ENCODE measurements around the gene RAD51B.

RAD51B gene

GRCh38 chr14:68604361-68604730 is 784.8 kb downstream of the RAD51B start:
- ChIA-PET CTCF (no interaction called here), POLR2A (no interaction called here)
- TF ChIP-seq PRDM6 (tag by site-specific recombination; IDR thresholded peaks at IDR 0.05) (no peak), ZNF280D (tag by site-specific recombination; IDR thresholded peaks at IDR 0.05) (no peak), ZFP41 (tag by site-specific recombination; IDR thresholded peaks at IDR 0.05; ENCODE audit: borderline replicate concordance) (no peak), ZNF292 (tag by site-specific recombination; IDR thresholded peaks at IDR 0.05; ENCODE audit: borderline replicate concordance, low read depth) (no peak), INSM2 (tag by site-specific recombination; IDR thresholded peaks at IDR 0.05) (no peak), ZNF350 (tag by site-specific recombination; IDR thresholded peaks at IDR 0.05) (no peak), ZNF223 (tag by site-specific recombination; IDR thresholded peaks at IDR 0.05) (no peak), MEIS1 (CRISPR knock-in tag; IDR thresholded peaks at IDR 0.05; ENCODE audit: borderline replicate concordance) (no peak), ZFP37 (tag by site-specific recombination; IDR thresholded peaks at IDR 0.05) (no peak), GLI2 (tag by site-specific recombination; IDR thresholded peaks at IDR 0.05; ENCODE audit: borderline replicate concordance, low read depth) (no peak)
- Histone ChIP-seq H3K27ac (ENCODE audit: extremely low read depth, low read depth, low read length) (no peak overlapping the region), H3K9me3 (ENCODE audit: control insufficient read depth, insufficient read depth, low read depth, low read length) (no peaks in the 10 kb centered on the region), H3K4me1 (ENCODE audit: control insufficient read depth, insufficient read depth, low read length) (peaks cover 18% of the 10 kb centered on the region), H3K4me3 (ENCODE audit: low read depth, low read length) (no peak overlapping the region), H3K36me3 (ENCODE audit: control insufficient read depth in 2 of 2, insufficient read depth in 1 of 2, low read length in 2 of 2) (no peaks in the 10 kb centered on the region)

- Histone ChIP-seq H3K4me3 (ENCODE audit: low read depth, low read length) (no peak overlapping the region), H3K4me1 (ENCODE audit: control insufficient read depth, insufficient read depth, low read length) (peaks cover 18% of the 10 kb centered on the region), H3K9me3 (ENCODE audit: control insufficient read depth, insufficient read depth, low read depth, low read length) (no peaks in the 10 kb centered on the region), H3K36me3 (ENCODE audit: control insufficient read depth in 2 of 2, insufficient read depth in 1 of 2, low read length in 2 of 2) (no peaks in the 10 kb centered on the region), H3K27ac (ENCODE audit: extremely low read depth, low read depth, low read length) (no peak overlapping the region)
- CTCF ChIA-PET, result no interaction called here
- POLR2A ChIA-PET, result no interaction called here
- TF ChIP-seq CTCF (tag by site-specific recombination; IDR thresholded peaks at IDR 0.05), result no peak
- TF ChIP-seq ZNF404 (tag by site-specific recombination; IDR thresholded peaks at IDR 0.05), result no peak
- TF ChIP-seq ZNF561 (tag by site-specific recombination; IDR thresholded peaks at IDR 0.05; ENCODE audit: borderline replicate concordance), result no peak
- TF ChIP-seq HOXA7 (CRISPR knock-in tag; IDR thresholded peaks at IDR 0.05; ENCODE audit: borderline replicate concordance), result no peak
- no peak for TF ChIP-seq ZNF660 (tag by site-specific recombination; IDR thresholded peaks at IDR 0.05)
- no peak for TF ChIP-seq MEIS1 (CRISPR knock-in tag; IDR thresholded peaks at IDR 0.05; ENCODE audit: borderline replicate concordance)
- no peak for TF ChIP-seq PRDM4 (tag by site-specific recombination; IDR thresholded peaks at IDR 0.05)
- TF ChIP-seq ZNF16 (tag by site-specific recombination; IDR thresholded peaks at IDR 0.05; ENCODE audit: low read depth), result no peak
- no peak for TF ChIP-seq ZNF426 (tag by site-specific recombination; IDR thresholded peaks at IDR 0.05)
- TF ChIP-seq ZFP37 (tag by site-specific recombination; IDR thresholded peaks at IDR 0.05), result no peak
- TF ChIP-seq ZNF311 (tag by site-specific recombination; IDR thresholded peaks at IDR 0.05; ENCODE audit: borderline replicate concordance), result no peak
These were observed 785.2 kb downstream of the RAD51B start for GRCh38 chr14:68604822-68605221.

Data from HEK293 (cell line).